GM18870 (cell line): ENCODE data around the gene FBN3.
"Not testable (repeated sequence)": the region's sequence is repeated elsewhere in the genome, so short reads cannot be mapped to it uniquely, and the experiment has no call there.

Experiments
- ATAC-seq: cut with Tn5 transposase; IDR thresholded peaks from one replicate; pipeline ENCODE4 v1.9.1; 2021; ENCODE audit warnings: moderate library complexity; ENCODE audit not compliant: unreplicated experiment

Gene FBN3

GRCh38 chr19:8024256-8024655 is 125.1 kb downstream of the FBN3 start:
- not testable (repeated sequence) for ATAC-seq

DNA sequence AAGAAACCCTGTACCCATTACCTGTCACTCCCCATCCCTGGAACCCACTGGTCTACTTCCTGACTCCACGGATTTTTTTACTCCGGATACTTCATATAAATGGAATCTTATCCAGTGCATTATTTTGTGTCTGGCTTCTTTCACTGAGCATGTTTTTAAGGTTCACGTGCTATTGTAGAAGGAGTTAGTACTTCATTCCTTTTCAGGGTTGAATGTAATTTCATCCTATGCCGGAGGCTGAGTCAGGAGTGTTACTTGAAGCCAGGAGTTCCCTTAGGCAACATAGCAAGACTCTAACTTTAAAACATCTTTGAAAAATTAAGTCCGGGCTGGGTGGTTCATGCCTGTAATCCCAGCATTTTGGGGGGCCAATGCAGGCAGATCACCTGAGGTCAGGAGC is 126.0 kb downstream of the FBN3 start:
- no peak for ATAC-seq

DNA sequence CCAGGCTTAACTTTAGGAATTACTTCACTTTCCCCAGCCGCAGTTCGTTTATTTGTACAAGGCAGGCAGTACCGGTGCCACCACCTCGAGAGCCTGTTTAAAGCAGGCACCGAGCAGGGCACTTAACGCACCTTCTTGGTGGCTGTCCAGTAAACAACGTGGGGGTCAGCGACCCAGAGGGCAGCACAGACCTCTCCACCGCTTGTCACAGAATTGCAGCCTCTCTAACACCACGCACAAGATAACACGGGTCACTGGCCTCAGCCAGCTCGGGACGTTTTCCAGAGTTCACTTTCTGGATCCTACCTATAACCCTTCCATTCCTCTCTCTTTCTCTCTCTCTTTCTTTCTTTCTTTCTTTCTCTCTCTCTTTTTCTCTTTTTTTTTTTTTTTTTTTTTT is 127.1 kb downstream of the FBN3 start:
- ATAC-seq = no peak

GRCh38 chr19:8021374-8021773 is 128.0 kb downstream of the FBN3 start:
- ATAC-seq = no peak

DNA sequence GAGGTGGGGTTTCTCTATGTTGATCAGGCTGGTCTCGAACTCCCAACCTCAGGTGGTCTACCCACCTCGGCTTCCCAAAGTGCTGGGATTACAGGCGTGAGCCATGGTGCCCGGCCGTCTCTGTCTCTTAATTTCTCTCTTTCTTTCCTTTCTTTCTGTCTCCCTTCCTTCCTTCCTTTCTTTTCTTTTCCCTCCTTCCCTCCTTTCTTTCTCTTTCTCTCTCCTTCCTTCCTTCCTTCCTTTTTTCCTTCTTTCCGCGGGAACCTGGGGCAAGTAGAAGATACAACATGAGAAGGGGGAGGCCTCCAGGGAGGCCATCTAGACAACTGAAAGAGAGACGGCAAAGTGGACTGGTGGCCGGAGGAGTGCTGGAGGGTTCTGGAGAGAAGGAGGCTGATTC is 128.7 kb downstream of the FBN3 start:
- ATAC-seq = no peak

GRCh38 chr19:8017808-8018207 is 131.6 kb downstream of the FBN3 start:
- ATAC-seq = no peak
